MM.1S (cell line): Measurements from ENCODE around the gene HSPB2.

ENCODE experiments used
- DNase-seq: peaks from one replicate; pipeline ENCODE4 v3.0.0-alpha.2; 2015
- H2AFZ ChIP-seq: fragments of 300-600 bp; sonication (generic); 2 replicates; pipeline ENCODE4 v1.6.0; 2016; ENCODE audit warnings: antibody characterized with exemption, low read length
- H3F3A ChIP-seq: fragments of 300-600 bp; sonication (generic); 2 replicates; pipeline ENCODE4 v1.6.1; 2016; ENCODE audit warnings: mild to moderate bottlenecking, antibody characterized with exemption, low read length, moderate library complexity, mixed read lengths; ENCODE audit not compliant: insufficient read depth
- H3K27ac ChIP-seq: fragments of 300-600 bp; sonication (generic); 2 replicates; pipeline ENCODE4 v1.5.1; 2016; ENCODE audit warnings: mild to moderate bottlenecking, low read length
- H3K27me3 ChIP-seq: fragments of 300-600 bp; sonication (generic); replicated peaks from 2 replicates; pipeline ENCODE4 v1.6.0; 2016; ENCODE audit warnings: low read length; ENCODE audit not compliant: insufficient read depth
- H3K36me3 ChIP-seq: fragments of 300-600 bp; sonication (generic); replicated peaks from 2 replicates; pipeline ENCODE4 v1.6.1; 2016; ENCODE audit warnings: mild to moderate bottlenecking, low read length, mixed read lengths; ENCODE audit not compliant: insufficient read depth
- H3K4me1 ChIP-seq: fragments of 300-600 bp; sonication (generic); 2 replicates; pipeline ENCODE4 v1.6.1; 2016; ENCODE audit warnings: low read length, mixed read lengths
- H3K4me2 ChIP-seq: fragments of 300-600 bp; sonication (generic); 2 replicates; pipeline ENCODE4 v1.6.0; 2016; ENCODE audit warnings: low read depth, low read length
- H3K4me3 ChIP-seq: fragments of 300-600 bp; sonication (generic); 2 replicates; pipeline ENCODE4 v1.5.1; 2016; ENCODE audit warnings: low read length, mixed read lengths
- H3K79me2 ChIP-seq: fragments of 300-600 bp; sonication (generic); 2 replicates; pipeline ENCODE4 v1.6.1; 2016; ENCODE audit warnings: mixed run types, low read length, mixed read lengths
- H3K9ac ChIP-seq: fragments of 300-600 bp; sonication (generic); 2 replicates; pipeline ENCODE4 v1.6.1; 2016; ENCODE audit warnings: low read length, mixed read lengths
- H3K9me2 ChIP-seq: fragments of 300-600 bp; sonication (generic); replicated peaks from 2 replicates; pipeline ENCODE4 v1.6.1; 2016; ENCODE audit warnings: mild to moderate bottlenecking, low read length, mixed read lengths; ENCODE audit not compliant: insufficient read depth
- H3K9me3 ChIP-seq: fragments of 300-600 bp; sonication (generic); replicated peaks from 2 replicates; pipeline ENCODE4 v1.6.1; 2016; ENCODE audit warnings: mild to moderate bottlenecking, low read length, mixed read lengths; ENCODE audit not compliant: insufficient read depth
- H4K20me1 ChIP-seq: fragments of 300-600 bp; sonication (generic); 2 replicates; pipeline ENCODE4 v1.6.1; 2016; ENCODE audit warnings: mild to moderate bottlenecking, low read length, moderate library complexity, mixed read lengths; ENCODE audit not compliant: insufficient read depth
- CTCF ChIP-seq: fragments of 300-600 bp; sonication (generic); IDR thresholded peaks from 2 replicates; pipeline ENCODE4 v1.5.1; 2016; ENCODE audit warnings: antibody characterized with exemption, low read length, mixed read lengths
- EZH2 ChIP-seq: fragments of 300-600 bp; sonication (generic); optimal IDR thresholded peaks from 2 replicates; pipeline ENCODE3; 2017; ENCODE audit warnings: low read depth, mild to moderate bottlenecking, antibody characterized with exemption, low read length, mixed read lengths
- EZH2phosphoT487 ChIP-seq: fragments of 300-600 bp; sonication (generic); IDR thresholded peaks from 2 replicates; pipeline ENCODE4 v1.6.1; 2018; ENCODE audit warnings: antibody characterized with exemption, low read length

The HSPB2 gene

GRCh38 chr11:111944139-111944538, 31.6 kb downstream of the HSPB2 start:
- no peak overlapping the region for H3K4me3 ChIP-seq
- no peaks in the 10 kb centered on the region for H4K20me1 ChIP-seq
- H3K4me2 ChIP-seq = peak overlapping the region; percentile 25; the same call in 1 of the 2 replicates
- TF ChIP-seq EZH2phosphoT487 (no peak), CTCF (no peak), EZH2 (no peak)
- H3K9me2 ChIP-seq = no peaks in the 10 kb centered on the region
- H3K79me2 ChIP-seq = 0 out of 2 replicates have a peak, but pooled peaks cover 4% of the 10 kb centered on the region
- no peak overlapping the region for H3K9ac ChIP-seq
- H3F3A ChIP-seq = peaks cover 9% of the 10 kb centered on the region
- peak overlapping the region; percentile 31; the same call in 1 of the 2 replicates for H3K27ac ChIP-seq
- H3K27me3 ChIP-seq = no peaks in the 10 kb centered on the region
- H3K4me1 ChIP-seq = peaks cover 25% of the 10 kb centered on the region
- H3K36me3 ChIP-seq = no peaks in the 10 kb centered on the region
- 0 out of 2 replicates have a peak overlapping the region, but pooled peaks have one; percentile 25 for H2AFZ ChIP-seq
- H3K9me3 ChIP-seq = no peaks in the 10 kb centered on the region
- peak; percentile 40 for DNase-seq

GRCh38 chr11:111944651-111945051, 32.1 kb downstream of the HSPB2 start:
- peaks cover 9% of the 10 kb centered on the region for H3F3A ChIP-seq
- no peak for DNase-seq
- H3K79me2 ChIP-seq = 0 out of 2 replicates have a peak, but pooled peaks cover 4% of the 10 kb centered on the region

GRCh38 chr11:111945198-111945597, 32.7 kb downstream of the HSPB2 start:
- Histone ChIP-seq H3K27me3 (no peaks in the 10 kb centered on the region), H3K4me3 (no peak overlapping the region), H3K4me1 (peaks cover 32% of the 10 kb centered on the region), H3K9ac (no peak overlapping the region), H3K79me2 (0 out of 2 replicates have a peak, but pooled peaks cover 1% of the 10 kb centered on the region), H3K36me3 (no peaks in the 10 kb centered on the region), H3K9me3 (no peaks in the 10 kb centered on the region), H2AFZ (no peak overlapping the region), H4K20me1 (no peaks in the 10 kb centered on the region), H3F3A (peaks cover 9% of the 10 kb centered on the region), H3K9me2 (no peaks in the 10 kb centered on the region), H3K4me2 (no peak overlapping the region), H3K27ac (no peak overlapping the region)
- DNase-seq = no peak
- TF ChIP-seq EZH2 = no peak
- no peak for TF ChIP-seq EZH2phosphoT487
- TF ChIP-seq CTCF = no peak

More at GRCh38 chr11:111944651-111945051, 32.1 kb downstream of the HSPB2 start:
- Histone ChIP-seq H3K4me1 (peaks cover 28% of the 10 kb centered on the region), H3K27me3 (no peaks in the 10 kb centered on the region), H3K4me2 (peak overlapping the region; percentile 25; the same call in 1 of the 2 replicates), H3K36me3 (no peaks in the 10 kb centered on the region), H3K27ac (no peak overlapping the region), H3K9me2 (no peaks in the 10 kb centered on the region), H3K4me3 (no peak overlapping the region), H3K9me3 (no peaks in the 10 kb centered on the region), H2AFZ (0 out of 2 replicates have a peak overlapping the region, but pooled peaks have one; percentile 25), H4K20me1 (no peaks in the 10 kb centered on the region), H3K9ac (no peak overlapping the region)
- TF ChIP-seq CTCF (no peak), EZH2 (no peak), EZH2phosphoT487 (no peak)
